GM12878 (cell line): Measurements from ENCODE around the gene EYS.

ENCODE experiments used
- ATF3 ChIP-seq: IDR thresholded peaks from 2 replicates; pipeline ENCODE4 v1.6.1; 2011; ENCODE audit warnings: low read depth, mild to moderate bottlenecking, low read length, moderate library complexity, borderline replicate concordance; ENCODE audit errors: extremely low read depth
- CEBPB ChIP-seq, 2 experiments: fragments of 150-350 bp in 1 of 2; IDR thresholded peaks; 2 replicates each; pipeline ENCODE4 v1.6.1; 2012 to 2014; ENCODE audit warnings: low read depth in 2 of 2, low read length in 2 of 2, borderline replicate concordance in 1 of 2, inconsistent platforms in 1 of 2
- CHD2 ChIP-seq: IDR thresholded peaks from 2 replicates; pipeline ENCODE4 v1.6.1; 2011; ENCODE audit warnings: low read depth, low read length, improper control_type of control experiment, borderline replicate concordance
- CTCF ChIP-seq, 3 experiments: IDR thresholded peaks in 2 of 3; conservative IDR thresholded peaks in 1 of 3; 2 replicates each; pipeline ENCODE4 v1.5.1; 2011; ENCODE audit warnings: low read depth in 3 of 3, low read length in 3 of 3, mild to moderate bottlenecking in 3 of 3, control low read depth in 2 of 3, moderate library complexity in 2 of 3, inconsistent platforms in 1 of 3, mixed read lengths in 1 of 3; ENCODE audit not compliant: control insufficient read depth in 2 of 3, insufficient read depth in 1 of 3; ENCODE audit errors: extremely low read depth in 1 of 3
- IRF3 ChIP-seq: fragments of 450-650 bp; IDR thresholded peaks from 2 replicates; pipeline ENCODE4 v1.6.1; 2014; ENCODE audit warnings: mild to moderate bottlenecking
- JUND ChIP-seq: IDR thresholded peaks from 2 replicates; pipeline ENCODE4 v1.6.1; 2012; ENCODE audit warnings: low read depth, mild to moderate bottlenecking, low read length, improper control_type of control experiment, moderate library complexity
- MEF2A ChIP-seq: IDR thresholded peaks from 2 replicates; pipeline ENCODE4 v1.6.1; 2011; ENCODE audit warnings: low read depth, mild to moderate bottlenecking, low read length, moderate library complexity; ENCODE audit not compliant: insufficient read depth
- NRF1 ChIP-seq: conservative IDR thresholded peaks from 2 replicates; pipeline ENCODE4 v1.6.1; 2011; ENCODE audit warnings: mild to moderate bottlenecking, low read depth, low read length, improper control_type of control experiment
- PAX5 ChIP-seq: IDR thresholded peaks from 2 replicates; pipeline ENCODE4 v1.6.1; 2011; ENCODE audit warnings: low read depth, low read length, borderline replicate concordance
- POLR2A ChIP-seq: IDR thresholded peaks from 2 replicates; pipeline ENCODE4 v1.6.1; 2011; ENCODE audit warnings: low read depth, mild to moderate bottlenecking, low read length
- RB1 ChIP-seq: fragments of 450-650 bp; formaldehyde crosslinking; IDR thresholded peaks from 2 replicates; pipeline ENCODE4 v1.6.1; 2017; ENCODE audit warnings: mild to moderate bottlenecking, borderline replicate concordance
- RELA ChIP-seq: fragments of 450-650 bp; IDR thresholded peaks from 2 replicates; pipeline ENCODE4 v1.8.0; 2014; ENCODE audit warnings: borderline replicate concordance; ENCODE audit not compliant: partially characterized antibody
- REST ChIP-seq: IDR thresholded peaks from 2 replicates; pipeline ENCODE4 v1.6.1; 2012; ENCODE audit warnings: mild to moderate bottlenecking, low read depth, low read length
- ZSCAN29 ChIP-seq: fragments of 450-650 bp; IDR thresholded peaks from 2 replicates; pipeline ENCODE4 v1.6.1; 2017; ENCODE audit warnings: mild to moderate bottlenecking, moderate library complexity

- TF ChIP-seq IRF3 (no peak), CTCF (IDR thresholded peaks at IDR 0.05 in 2 of 3, conservative IDR thresholded peaks at IDR 0.05 in 1 of 3; ENCODE audit: control insufficient read depth in 2 of 3, extremely low read depth in 1 of 3, insufficient read depth in 1 of 3, low read depth in 3 of 3, low read length in 3 of 3) (no peak), POLR2A (no peak), JUND (no peak), NRF1 (no peak), CEBPB (IDR thresholded peaks at IDR 0.05; ENCODE audit: borderline replicate concordance in 1 of 2, low read depth in 2 of 2, low read length in 2 of 2) (no peak), REST (no peak), PAX5 (no peak), ZSCAN29 (no peak), RB1 (no peak), MEF2A (no peak), CHD2 (no peak), ATF3 (no peak), RELA (no peak)
Observed at GRCh38 chr6:63817492-63818050, 1889.5 kb downstream of the EYS start.
